NCI-H2029 (cell line): Measurements from ENCODE around the gene ZNF462.
"Not testable (repeated sequence)": the region's sequence is repeated elsewhere in the genome, so short reads cannot be mapped to it uniquely, and the experiment has no call there.

Source experiments
- DNase-seq: peaks from one replicate; lab custom pipeline; 2025; lab: John Stamatoyannopoulos, UW

Gene ZNF462, protein sequence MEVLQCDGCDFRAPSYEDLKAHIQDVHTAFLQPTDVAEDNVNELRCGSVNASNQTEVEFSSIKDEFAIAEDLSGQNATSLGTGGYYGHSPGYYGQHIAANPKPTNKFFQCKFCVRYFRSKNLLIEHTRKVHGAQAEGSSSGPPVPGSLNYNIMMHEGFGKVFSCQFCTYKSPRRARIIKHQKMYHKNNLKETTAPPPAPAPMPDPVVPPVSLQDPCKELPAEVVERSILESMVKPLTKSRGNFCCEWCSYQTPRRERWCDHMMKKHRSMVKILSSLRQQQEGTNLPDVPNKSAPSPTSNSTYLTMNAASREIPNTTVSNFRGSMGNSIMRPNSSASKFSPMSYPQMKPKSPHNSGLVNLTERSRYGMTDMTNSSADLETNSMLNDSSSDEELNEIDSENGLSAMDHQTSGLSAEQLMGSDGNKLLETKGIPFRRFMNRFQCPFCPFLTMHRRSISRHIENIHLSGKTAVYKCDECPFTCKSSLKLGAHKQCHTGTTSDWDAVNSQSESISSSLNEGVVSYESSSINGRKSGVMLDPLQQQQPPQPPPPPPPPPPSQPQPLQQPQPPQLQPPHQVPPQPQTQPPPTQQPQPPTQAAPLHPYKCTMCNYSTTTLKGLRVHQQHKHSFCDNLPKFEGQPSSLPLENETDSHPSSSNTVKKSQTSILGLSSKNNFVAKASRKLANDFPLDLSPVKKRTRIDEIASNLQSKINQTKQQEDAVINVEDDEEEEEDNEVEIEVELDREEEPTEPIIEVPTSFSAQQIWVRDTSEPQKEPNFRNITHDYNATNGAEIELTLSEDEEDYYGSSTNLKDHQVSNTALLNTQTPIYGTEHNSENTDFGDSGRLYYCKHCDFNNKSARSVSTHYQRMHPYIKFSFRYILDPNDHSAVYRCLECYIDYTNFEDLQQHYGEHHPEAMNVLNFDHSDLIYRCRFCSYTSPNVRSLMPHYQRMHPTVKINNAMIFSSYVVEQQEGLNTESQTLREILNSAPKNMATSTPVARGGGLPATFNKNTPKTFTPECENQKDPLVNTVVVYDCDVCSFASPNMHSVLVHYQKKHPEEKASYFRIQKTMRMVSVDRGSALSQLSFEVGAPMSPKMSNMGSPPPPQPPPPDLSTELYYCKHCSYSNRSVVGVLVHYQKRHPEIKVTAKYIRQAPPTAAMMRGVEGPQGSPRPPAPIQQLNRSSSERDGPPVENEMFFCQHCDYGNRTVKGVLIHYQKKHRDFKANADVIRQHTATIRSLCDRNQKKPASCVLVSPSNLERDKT (N-terminal part only)

GRCh38 chr9:106862821-106863720 is at the start of gene ZNF462:
Gene ZNF462 (plus strand): TSS chr9:106863166. CDS start chr9:106923384, 60,218 bp downstream.
- DNase-seq = no peak

- no peak for DNase-seq
Observed at GRCh38 chr9:106816524-106816923, 46.4 kb upstream of the ZNF462 start.

- DNase-seq = no peak
Observed at GRCh38 chr9:106818034-106818433, 44.9 kb upstream of the ZNF462 start.

GRCh38 chr9:106820866-106821265 is 42.1 kb upstream of the ZNF462 start:
- no peak for DNase-seq

GRCh38 chr9:106828070-106828469 is 34.9 kb upstream of the ZNF462 start:
- no peak for DNase-seq

DNA sequence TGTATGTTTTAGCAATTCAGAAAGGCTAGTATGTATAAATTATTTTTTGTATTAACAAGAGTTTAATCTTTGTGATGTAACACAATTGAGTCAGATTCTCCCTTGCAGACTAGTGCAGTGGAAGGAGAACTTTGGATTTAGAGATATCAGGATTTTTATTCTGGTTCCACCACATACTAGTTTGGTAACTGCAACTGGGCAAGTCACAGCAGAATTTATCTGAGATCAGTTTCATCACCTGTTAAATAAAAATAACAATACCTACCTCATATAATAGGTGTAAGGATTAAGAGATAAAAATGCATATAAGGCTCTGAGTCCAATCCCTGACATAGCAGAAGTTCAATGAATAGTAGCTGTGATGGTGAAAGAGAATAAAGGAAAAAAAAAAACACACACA is 34.0 kb upstream of the ZNF462 start:
- DNase-seq = no peak

GRCh38 chr9:106829666-106830408 is 33.1 kb upstream of the ZNF462 start:
- DNase-seq = no peak

GRCh38 chr9:106830527-106831150 is 32.3 kb upstream of the ZNF462 start:
- no peak for DNase-seq

DNA sequence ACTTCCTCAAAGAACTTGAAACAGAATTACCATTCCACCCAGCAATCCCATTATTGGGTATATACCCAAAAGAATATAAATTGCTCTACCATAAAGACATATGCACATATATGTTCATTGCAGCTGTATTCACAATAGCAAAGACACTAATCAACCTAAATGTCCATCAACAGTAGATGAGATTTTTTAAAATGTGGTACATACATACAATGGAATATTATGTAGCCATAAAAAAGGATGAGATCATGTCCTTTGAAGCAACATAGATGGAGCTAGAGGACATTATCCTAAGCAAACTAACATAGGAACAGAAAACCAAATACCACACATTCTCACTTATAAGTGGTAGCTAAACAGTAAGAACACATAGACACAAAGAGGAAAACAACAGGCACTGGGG is 28.1 kb upstream of the ZNF462 start:
- no peak for DNase-seq

GRCh38 chr9:106835840-106836239 is 27.1 kb upstream of the ZNF462 start:
- DNase-seq = no peak

DNA sequence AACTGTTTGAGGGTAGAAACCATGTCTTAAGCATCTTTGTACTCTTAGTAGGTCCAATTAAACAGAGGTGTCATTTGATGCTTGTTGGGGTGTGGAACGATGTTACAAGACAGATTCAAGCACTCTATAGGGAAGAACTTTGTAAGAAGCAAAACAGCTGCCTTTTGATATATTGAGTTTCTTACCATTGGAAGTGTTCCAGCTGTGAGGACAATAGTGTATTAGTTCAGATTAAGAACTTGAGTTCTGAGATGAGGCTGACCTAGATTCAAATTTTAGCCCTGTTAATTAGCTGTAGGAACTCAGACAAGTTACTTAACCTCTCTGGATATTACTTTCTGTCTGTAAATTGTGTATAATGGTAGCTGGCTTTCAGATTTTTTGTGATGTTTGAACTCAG is 19.6 kb upstream of the ZNF462 start:
- DNase-seq = no peak

DNA sequence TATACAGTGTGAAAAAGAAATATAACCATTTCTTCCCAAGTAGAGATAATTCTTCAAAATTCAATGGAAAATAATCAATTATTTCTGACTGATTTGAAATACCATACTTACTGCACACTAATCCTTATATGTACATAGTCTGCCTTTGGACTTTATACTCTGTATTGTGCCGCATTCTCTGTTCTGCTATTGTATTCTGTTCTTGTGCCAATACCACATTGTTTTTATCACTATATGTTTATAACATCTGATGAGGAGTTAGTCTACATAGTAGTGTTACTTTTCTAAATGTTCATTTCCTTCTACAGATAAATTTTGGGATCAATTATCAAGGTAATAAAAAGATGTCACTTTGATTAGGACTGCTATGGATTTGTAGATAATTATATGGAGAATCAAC is 16.7 kb upstream of the ZNF462 start:
- DNase-seq = no peak

DNA sequence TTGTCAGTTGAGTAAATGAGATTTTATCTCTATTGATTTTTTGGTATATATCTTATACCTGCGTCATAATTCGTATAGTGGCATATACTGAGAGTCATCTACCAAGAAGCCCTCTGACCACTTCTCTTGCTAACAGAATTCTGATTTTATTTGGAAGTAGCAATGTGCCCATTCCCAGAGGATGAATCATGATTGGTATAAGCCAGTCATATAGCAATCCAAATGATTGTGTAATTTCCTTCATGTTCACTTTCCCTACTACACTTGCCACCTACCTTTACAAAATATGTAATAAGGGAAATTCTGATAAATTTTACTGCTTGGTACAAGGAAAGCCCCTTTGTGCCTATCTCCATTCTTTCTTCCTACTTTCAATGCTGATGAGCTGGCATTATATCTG is 16.1 kb upstream of the ZNF462 start:
- DNase-seq = no peak

DNA sequence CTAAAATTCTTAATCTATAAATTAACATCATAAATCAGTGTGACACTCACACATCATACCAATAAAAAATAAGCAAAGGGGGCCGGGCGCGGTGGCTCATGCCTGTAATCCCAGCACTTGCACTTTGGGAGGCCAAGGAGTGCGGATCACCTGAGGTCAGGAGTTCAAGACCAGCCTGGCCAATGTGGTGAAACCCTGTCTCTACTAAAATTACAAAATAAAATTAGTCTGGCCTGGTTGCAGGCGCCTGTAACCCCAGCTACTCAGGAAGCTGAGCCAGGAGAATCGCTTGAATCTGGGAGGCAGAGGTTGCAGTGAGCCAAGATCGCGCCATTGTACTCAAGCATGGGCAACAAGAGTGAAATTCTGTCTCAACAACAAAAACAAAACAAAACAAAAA is 11.3 kb upstream of the ZNF462 start:
- DNase-seq = not testable (repeated sequence)

GRCh38 chr9:106857811-106858470 is 5.0 kb upstream of the ZNF462 start:
- DNase-seq = no peak

- DNase-seq = no peak
Observed at GRCh38 chr9:106859957-106860720, 2.8 kb upstream of the ZNF462 start.

GRCh38 chr9:106860721-106861639 is 2.0 kb upstream of the ZNF462 start:
- DNase-seq = no peak
